Liver (tissue), 9 donors: ENCODE results near the gene ID1. TPM values are rescaled to one million over a fixed set of nuclear protein-coding genes. Genes with fewer than 3 reads are reported as not detected.

ENCODE experiments used
- DNase-seq: peaks from one replicate; pipeline ENCODE4 v3.0.0-alpha.2; 2017; ENCODE audit warnings: low spot score
- H3K27ac ChIP-seq, 2 donors: one replicate each; pipeline ENCODE4 v1.7.0; 2013; ENCODE audit warnings: inconsistent platforms in 2 of 2, low read length in 2 of 2, control low read depth in 1 of 2, low read depth in 1 of 2, mild to moderate bottlenecking in 1 of 2
- H3K27me3 ChIP-seq, 4 donors: one replicate each; pipeline versions ENCODE4 v1.6.1 to v1.7.0; 2013; ENCODE audit warnings: low read length in 3 of 4, inconsistent platforms in 1 of 4, mild to moderate bottlenecking in 1 of 4, moderate library complexity in 1 of 4; ENCODE audit not compliant: control insufficient read depth in 4 of 4, insufficient read depth in 4 of 4
- H3K36me3 ChIP-seq, 4 donors: one replicate each; pipeline versions ENCODE4 v1.6.1 to v1.7.0; 2013; ENCODE audit warnings: low read length in 3 of 4, mild to moderate bottlenecking in 3 of 4, low read depth in 1 of 4, moderate library complexity in 1 of 4; ENCODE audit not compliant: control insufficient read depth in 4 of 4, insufficient read depth in 3 of 4
- H3K4me1 ChIP-seq, 4 donors: one replicate each; pipeline versions ENCODE4 v1.6.1 to v1.7.0; 2013; ENCODE audit warnings: low read length in 3 of 4, mild to moderate bottlenecking in 3 of 4, moderate library complexity in 1 of 4; ENCODE audit not compliant: control insufficient read depth in 4 of 4, insufficient read depth in 4 of 4
- H3K4me3 ChIP-seq, 3 donors: one replicate each; pipeline versions ENCODE4 v1.6.1 to v1.7.0; 2013; ENCODE audit warnings: low read length in 3 of 3, control low read depth in 1 of 3, low read depth in 1 of 3, mild to moderate bottlenecking in 1 of 3
- H3K9ac ChIP-seq, 2 donors: one replicate each; pipeline ENCODE4 v1.7.0; 2013; ENCODE audit warnings: low read length in 2 of 2, mild to moderate bottlenecking in 2 of 2, moderate library complexity in 2 of 2, control low read depth in 1 of 2, low read depth in 1 of 2
- H3K9me3 ChIP-seq, 4 donors: one replicate each; pipeline versions ENCODE4 v1.6.1 to v1.7.0; 2013; ENCODE audit warnings: low read length in 3 of 4; ENCODE audit not compliant: control insufficient read depth in 4 of 4
- EGR1 ChIP-seq, 2 donors: IDR thresholded peaks; 2 replicates each; pipeline ENCODE4 v1.6.1; 2016 to 2018; ENCODE audit warnings: antibody characterized with exemption in 2 of 2, low read depth in 2 of 2
- FOXA2 ChIP-seq: IDR thresholded peaks from 2 replicates; pipeline ENCODE4 v1.6.1; 2016; ENCODE audit warnings: antibody characterized with exemption
- GABPA ChIP-seq, 2 donors: IDR thresholded peaks in 1 of 2; conservative IDR thresholded peaks in 1 of 2; 2 replicates each; pipeline ENCODE4 v1.6.1; 2016; ENCODE audit warnings: antibody characterized with exemption in 2 of 2, mild to moderate bottlenecking in 1 of 2, moderate library complexity in 1 of 2
- HNF4A ChIP-seq, 2 donors: conservative IDR thresholded peaks; 2 replicates each; pipeline ENCODE4 v1.6.1; 2016; ENCODE audit warnings: antibody characterized with exemption in 2 of 2, mild to moderate bottlenecking in 2 of 2
- HNF4G ChIP-seq: IDR thresholded peaks from 2 replicates; pipeline ENCODE4 v1.6.1; 2016; ENCODE audit warnings: antibody characterized with exemption
- RAD21 ChIP-seq, 2 donors: IDR thresholded peaks; 2 replicates each; pipeline ENCODE4 v1.6.1; 2016; ENCODE audit warnings: antibody characterized with exemption in 2 of 2, mild to moderate bottlenecking in 2 of 2
- SP1 ChIP-seq: IDR thresholded peaks from 2 replicates; pipeline ENCODE4 v1.6.1; 2018; ENCODE audit warnings: antibody characterized with exemption, mild to moderate bottlenecking
- TAF1 ChIP-seq: conservative IDR thresholded peaks from 2 replicates; pipeline ENCODE4 v1.6.1; 2016; ENCODE audit warnings: antibody characterized with exemption, mild to moderate bottlenecking
- WGBS: extraction: QIAGEN DNeasy Blood & Tissue Kit; methylation state at CpG from one replicate; pipeline ENCODE4 v1.1.7; 2013; 5-methylcytosine and 5-hydroxymethylcytosine counted together
- polyA plus RNA-seq, 2 donors: library from polyadenylated mRNA; stranded (reverse) in 1 of 2; unstranded in 1 of 2; fragments of 200-250 nt in 1 of 2; fragments of >200 nt in 1 of 2; fragmentation: Nextera tagmentation in 1 of 2; extraction: Ambion mirVana in 1 of 2; gene quantifications; one replicate each; pipeline versions ENCODE4 v1.2.1 to v1.2.3, GENCODE V29; 2013 to 2015
- total RNA-seq, 2 donors: library from RNA; depleted of rRNA; stranded (reverse); fragments of >200 nt; gene quantifications; one replicate each; pipeline ENCODE4 v1.2.3, GENCODE V29; 2014
- TF ChIP-seq, protein P1 (sequence below): fragments of 150-350 bp; IDR thresholded peaks from 2 replicates; pipeline ENCODE4 v1.5.1; 2017; ENCODE audit warnings: improper control_type of control experiment, low read depth, low read length; ENCODE audit not compliant: missing input control
- TF ChIP-seq, protein P2 (sequence below): IDR thresholded peaks from 2 replicates; pipeline ENCODE4 v1.6.1; 2016; ENCODE audit warnings: antibody characterized with exemption
- donor health status: healthy.
- donor health status: healthy.
- donor health status: healthy.
- donor health status: healthy.
- donor health status: healthy.

The ID1 gene
- total and polyA plus RNA-seq, 4 donors: 33.9 to 117 (median 71.2) TPM

DNA sequence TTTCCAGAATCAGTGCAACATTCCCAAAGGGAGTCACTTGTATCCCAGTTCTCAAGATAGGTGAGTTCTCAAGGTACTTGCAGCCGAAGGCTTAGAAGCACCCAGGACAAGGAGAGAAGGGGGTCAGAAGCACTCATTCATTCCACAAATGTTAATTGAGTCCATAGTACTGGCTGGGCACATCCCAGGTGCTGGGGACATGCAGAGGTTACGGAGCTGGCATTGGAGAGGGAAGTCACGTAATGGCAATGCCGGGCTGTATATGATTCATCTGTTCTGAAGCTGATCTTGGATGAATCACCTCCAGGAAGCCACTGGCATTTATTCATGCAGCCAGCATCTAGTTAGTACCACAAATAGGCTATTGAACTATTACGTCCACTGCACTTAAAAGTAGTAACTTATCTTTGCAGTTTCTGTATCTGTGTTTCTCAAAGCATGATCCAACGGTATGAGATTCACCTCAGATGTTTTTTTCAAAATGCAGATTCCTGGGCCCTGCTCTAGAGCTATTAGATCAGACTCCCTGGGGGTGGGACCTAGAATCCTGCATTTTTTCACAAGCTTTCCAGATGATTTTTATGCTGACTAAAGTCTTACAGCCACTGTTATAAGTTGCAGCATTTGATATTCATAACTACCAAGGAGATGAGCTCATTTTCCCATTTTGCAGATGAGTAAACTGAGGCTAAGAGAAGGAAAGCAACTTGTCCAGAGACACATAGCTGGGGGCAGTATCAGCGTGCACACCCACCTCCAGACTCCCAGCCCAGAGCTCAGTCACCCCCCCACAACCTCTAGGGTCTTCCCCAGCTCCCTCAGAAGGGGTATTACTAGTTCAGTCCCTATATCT lies 44.1 kb upstream of the ID1 start (continued):
- TF ChIP-seq, protein P1, sequence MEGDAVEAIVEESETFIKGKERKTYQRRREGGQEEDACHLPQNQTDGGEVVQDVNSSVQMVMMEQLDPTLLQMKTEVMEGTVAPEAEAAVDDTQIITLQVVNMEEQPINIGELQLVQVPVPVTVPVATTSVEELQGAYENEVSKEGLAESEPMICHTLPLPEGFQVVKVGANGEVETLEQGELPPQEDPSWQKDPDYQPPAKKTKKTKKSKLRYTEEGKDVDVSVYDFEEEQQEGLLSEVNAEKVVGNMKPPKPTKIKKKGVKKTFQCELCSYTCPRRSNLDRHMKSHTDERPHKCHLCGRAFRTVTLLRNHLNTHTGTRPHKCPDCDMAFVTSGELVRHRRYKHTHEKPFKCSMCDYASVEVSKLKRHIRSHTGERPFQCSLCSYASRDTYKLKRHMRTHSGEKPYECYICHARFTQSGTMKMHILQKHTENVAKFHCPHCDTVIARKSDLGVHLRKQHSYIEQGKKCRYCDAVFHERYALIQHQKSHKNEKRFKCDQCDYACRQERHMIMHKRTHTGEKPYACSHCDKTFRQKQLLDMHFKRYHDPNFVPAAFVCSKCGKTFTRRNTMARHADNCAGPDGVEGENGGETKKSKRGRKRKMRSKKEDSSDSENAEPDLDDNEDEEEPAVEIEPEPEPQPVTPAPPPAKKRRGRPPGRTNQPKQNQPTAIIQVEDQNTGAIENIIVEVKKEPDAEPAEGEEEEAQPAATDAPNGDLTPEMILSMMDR: no peak
- TF ChIP-seq TAF1 (no peak), EGR1 (IDR thresholded peaks at IDR 0.05; ENCODE audit: low read depth in 2 of 2) (no peak), HNF4A (conservative IDR thresholded peaks at IDR 0.05) (no peak), FOXA2 (no peak), RAD21 (IDR thresholded peaks at IDR 0.05) (no peak), HNF4G (no peak)

DNA sequence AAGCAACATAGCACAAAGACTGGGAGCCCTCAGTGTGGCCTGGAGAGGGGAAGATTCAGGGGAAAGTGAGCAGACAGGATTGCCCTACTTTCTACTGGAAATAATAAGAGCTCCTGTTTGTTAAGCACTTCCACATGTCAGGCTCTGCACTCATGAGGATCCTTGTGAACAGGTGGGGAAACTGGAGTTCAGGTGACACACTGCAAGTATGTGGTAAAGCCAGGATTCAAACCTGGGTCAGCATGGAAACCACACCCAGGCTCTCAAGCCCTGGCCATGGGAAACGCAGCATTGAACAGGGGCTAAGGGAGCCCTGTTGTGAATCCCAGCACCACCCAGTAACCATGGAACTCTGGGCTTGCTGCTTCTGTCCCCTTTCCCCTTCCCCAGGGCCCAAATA lies 42.8 kb upstream of the ID1 start:
- Histone ChIP-seq H3K27ac (no peak overlapping the region), H3K4me3 (no peak overlapping the region), H3K27me3 (no peaks in the 10 kb centered on the region), H3K9me3 (no peaks in the 10 kb centered on the region), H3K9ac (no peak overlapping the region), H3K36me3 (peaks cover 11 to 39% (median 22%) of the 10 kb centered on the region in 4 donors), H3K4me1 (peaks cover 0 to 7% (median 4%) of the 10 kb centered on the region in 4 donors)
- no peak for TF ChIP-seq HNF4A (conservative IDR thresholded peaks at IDR 0.05)
- no peak for TF ChIP-seq RAD21 (IDR thresholded peaks at IDR 0.05)
- TF ChIP-seq SP1: no peak
- DNase-seq: no peak
- 69% methylated on average over 1 of the region's 1 CpG for WGBS

DNA sequence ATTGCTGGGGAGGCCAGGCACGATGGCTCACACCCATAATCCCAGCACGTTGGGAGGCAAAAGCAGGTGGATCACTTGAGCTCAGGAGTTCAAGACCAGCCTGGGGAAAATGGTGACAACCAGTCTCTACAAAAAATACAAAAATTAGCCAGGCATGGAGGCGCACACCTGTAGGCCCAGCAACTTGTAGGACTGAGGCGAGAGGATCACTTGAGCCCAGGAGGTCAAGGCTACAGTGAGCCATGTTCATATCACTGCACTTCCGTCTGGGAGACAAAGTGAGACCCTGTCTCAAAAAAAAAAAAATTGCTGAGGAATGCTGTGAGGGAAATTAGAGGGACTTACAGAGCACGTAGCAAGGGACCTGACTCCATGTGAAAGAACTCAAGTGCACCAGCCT lies 40.8 kb upstream of the ID1 start:
- H3K4me1 ChIP-seq: peaks cover 0 to 22% (median 13%) of the 10 kb centered on the region in 4 donors
- no peak for DNase-seq
- TF ChIP-seq RAD21 (IDR thresholded peaks at IDR 0.05) (no peak), TAF1 (no peak), GABPA (IDR thresholded peaks at IDR 0.05 in 1 of 2, conservative IDR thresholded peaks at IDR 0.05 in 1 of 2) (no peak), HNF4G (no peak)
- TF ChIP-seq, protein P2, sequence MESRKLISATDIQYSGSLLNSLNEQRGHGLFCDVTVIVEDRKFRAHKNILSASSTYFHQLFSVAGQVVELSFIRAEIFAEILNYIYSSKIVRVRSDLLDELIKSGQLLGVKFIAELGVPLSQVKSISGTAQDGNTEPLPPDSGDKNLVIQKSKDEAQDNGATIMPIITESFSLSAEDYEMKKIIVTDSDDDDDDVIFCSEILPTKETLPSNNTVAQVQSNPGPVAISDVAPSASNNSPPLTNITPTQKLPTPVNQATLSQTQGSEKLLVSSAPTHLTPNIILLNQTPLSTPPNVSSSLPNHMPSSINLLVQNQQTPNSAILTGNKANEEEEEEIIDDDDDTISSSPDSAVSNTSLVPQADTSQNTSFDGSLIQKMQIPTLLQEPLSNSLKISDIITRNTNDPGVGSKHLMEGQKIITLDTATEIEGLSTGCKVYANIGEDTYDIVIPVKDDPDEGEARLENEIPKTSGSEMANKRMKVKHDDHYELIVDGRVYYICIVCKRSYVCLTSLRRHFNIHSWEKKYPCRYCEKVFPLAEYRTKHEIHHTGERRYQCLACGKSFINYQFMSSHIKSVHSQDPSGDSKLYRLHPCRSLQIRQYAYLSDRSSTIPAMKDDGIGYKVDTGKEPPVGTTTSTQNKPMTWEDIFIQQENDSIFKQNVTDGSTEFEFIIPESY: no peak

More for the DNA sequence above, 40.8 kb upstream of the ID1 start:
- WGBS: 90% methylated on average over 6 of the region's 6 CpGs
- H3K36me3 ChIP-seq: peaks cover 11 to 37% (median 22%) of the 10 kb centered on the region in 4 donors
- no peak overlapping the region for H3K27ac ChIP-seq
- H3K27me3 ChIP-seq: no peaks in the 10 kb centered on the region
- no peak overlapping the region for H3K4me3 ChIP-seq
- no peaks in the 10 kb centered on the region for H3K9me3 ChIP-seq
- no peak overlapping the region for H3K9ac ChIP-seq
